GM12892 (cell line): ENCODE results near the gene PTPDC1.

Experiments used
- POLR2AphosphoS5 ChIP-seq: IDR thresholded peaks from 2 replicates; pipeline ENCODE4 v1.6.1; 2011; ENCODE audit warnings: low read depth, low read length, control low read depth
- TAF1 ChIP-seq: IDR thresholded peaks from 2 replicates; pipeline ENCODE4 v1.6.1; 2011; ENCODE audit warnings: low read depth, mild to moderate bottlenecking, control low read depth, low read length, borderline replicate concordance

DNA sequence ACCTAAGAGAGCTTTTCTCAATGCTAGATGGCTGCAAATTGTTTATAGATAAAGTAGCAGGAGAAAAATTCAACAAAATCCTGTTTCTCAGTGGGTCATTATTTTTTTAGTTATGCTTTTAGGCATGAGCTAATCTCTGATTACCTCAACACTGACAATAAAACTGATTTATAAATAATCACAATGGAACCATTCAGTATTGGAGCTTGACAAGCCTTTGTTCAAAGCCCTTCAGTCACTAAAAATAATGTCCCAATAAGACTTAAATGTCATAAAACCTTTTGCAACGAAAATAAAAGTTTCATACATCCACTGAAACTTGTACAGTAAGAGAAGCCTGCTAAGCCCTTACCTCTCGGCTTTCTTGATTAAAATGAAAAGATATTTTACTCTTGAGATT, 27.2 kb downstream of the PTPDC1 start:
- no peak for TF ChIP-seq TAF1
- no peak for TF ChIP-seq POLR2AphosphoS5
